Sigmoid colon (tissue), 7 donors: Measurements from ENCODE around the gene SLC4A3. TPM values are rescaled to one million over a fixed set of nuclear protein-coding genes. Genes with fewer than 3 reads are reported as not detected.

Experiments used
- DNase-seq: peaks from one replicate; pipeline ENCODE4 v3.0.0-alpha.2; 2019
- H3K27ac ChIP-seq, 4 donors: fragments of 200-600 bp; sonication (generic); one replicate each; pipeline ENCODE4 v1.5.1; 2016 to 2019; ENCODE audit warnings: mild to moderate bottlenecking in 1 of 4
- H3K27me3 ChIP-seq, 3 donors: fragments of 200-600 bp; sonication (generic); one replicate each; pipeline ENCODE4 v1.5.1; 2019; ENCODE audit warnings: mild to moderate bottlenecking in 1 of 3
- H3K36me3 ChIP-seq, 4 donors: fragments of 200-600 bp; sonication (generic); one replicate each; pipeline ENCODE4 v1.5.1; 2016 to 2019
- H3K4me1 ChIP-seq, 4 donors: fragments of 200-600 bp; sonication (generic); one replicate each; pipeline ENCODE4 v1.5.1; 2017 to 2019
- H3K4me3 ChIP-seq, 4 donors: fragments of 200-600 bp; sonication (generic); one replicate each; pipeline ENCODE4 v1.5.1; 2017 to 2019; ENCODE audit warnings: mild to moderate bottlenecking in 2 of 4, moderate library complexity in 1 of 4
- H3K9me3 ChIP-seq, 4 donors: fragments of 200-600 bp in 3 of 4; sonication (generic) in 3 of 4; one replicate each; pipeline versions ENCODE4 v1.5.1 to v1.6.1; 2013 to 2019
- EP300 ChIP-seq, 4 donors: sonication (generic); formaldehyde crosslinking; IDR thresholded peaks; one replicate each; pipeline ENCODE4 v1.6.1; 2017; ENCODE audit warnings: antibody characterized with exemption in 4 of 4
- POLR2A ChIP-seq, 2 donors: fragments of 450-650 bp; IDR thresholded peaks; one replicate each; pipeline ENCODE4 v1.6.1; 2016; ENCODE audit warnings: antibody characterized with exemption in 2 of 2, mild to moderate bottlenecking in 2 of 2, moderate library complexity in 2 of 2
- POLR2AphosphoS5 ChIP-seq, 4 donors: sonication (generic); formaldehyde crosslinking; IDR thresholded peaks; one replicate each; pipeline ENCODE4 v1.6.1; 2017; ENCODE audit warnings: antibody characterized with exemption in 4 of 4
- WGBS, 2 donors: extraction: QIAGEN DNeasy Blood & Tissue Kit; methylation state at CpG; one replicate each; pipeline ENCODE4 v1.1.7; 2013; 5-methylcytosine and 5-hydroxymethylcytosine counted together
- intact Hi-C: fragments of 100-400 bp; cut with DNase I; formaldehyde crosslinking; loops from one replicate; pipeline ENCODE4 v1.15.1; 2023
- polyA plus RNA-seq, 3 donors: library from polyadenylated mRNA; stranded (reverse); fragments of 200-250 nt; gene quantifications; one replicate each; pipeline ENCODE4 v1.2.3, GENCODE V29; 2013
- total RNA-seq, 4 donors: library from RNA; depleted of rRNA; stranded (reverse); fragments of >200 nt; gene quantifications; one replicate each; pipeline ENCODE4 v1.1.0, GENCODE V29; 2016
- TF ChIP-seq, protein P1 (sequence below), 4 experiments: fragments of 450-650 bp in 3 of 4; fragments of 200-600 bp in 1 of 4; IDR thresholded peaks; one replicate each; pipeline ENCODE4 v1.5.1; 2016 to 2019; ENCODE audit warnings: antibody characterized with exemption in 4 of 4, mild to moderate bottlenecking in 3 of 4, moderate library complexity in 2 of 4
- donor health status: healthy with polysubstance abuse.
- donor health status: Bipolar disorder and iron deficiency.
- donor health status: healthy.

The SLC4A3 gene
- total and polyA plus RNA-seq, 7 donors, result under 0.01 to 5.0 (median 1.0) TPM

DNA sequence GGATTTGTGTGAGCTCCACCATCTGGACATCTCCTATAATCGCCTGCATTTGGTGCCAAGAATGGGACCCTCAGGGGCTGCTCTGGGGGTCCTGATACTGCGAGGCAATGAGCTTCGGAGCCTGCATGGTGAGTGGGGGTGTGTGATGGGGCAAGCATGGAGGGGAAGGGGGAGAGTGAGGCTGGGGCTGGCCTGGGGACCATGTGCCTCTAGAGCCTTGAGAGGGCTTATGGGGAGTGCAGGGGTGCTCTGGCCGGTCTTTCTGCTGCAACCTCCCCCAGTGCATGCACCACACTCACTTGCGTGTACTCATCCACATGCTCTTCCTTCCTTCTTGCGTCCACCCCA lies 21.8 kb upstream of the SLC4A3 start:
- no peak overlapping the region for H3K4me3 ChIP-seq
- intact Hi-C loops, result no loop called here
- 91 to 97% methylated on average over 6 of the region's 6 CpGs for WGBS, 2 donors
- TF ChIP-seq EP300 (IDR thresholded peaks at IDR 0.05) (no peak), POLR2AphosphoS5 (IDR thresholded peaks at IDR 0.05) (no peak), POLR2A (IDR thresholded peaks at IDR 0.05) (no peak)
- TF ChIP-seq, protein P1, sequence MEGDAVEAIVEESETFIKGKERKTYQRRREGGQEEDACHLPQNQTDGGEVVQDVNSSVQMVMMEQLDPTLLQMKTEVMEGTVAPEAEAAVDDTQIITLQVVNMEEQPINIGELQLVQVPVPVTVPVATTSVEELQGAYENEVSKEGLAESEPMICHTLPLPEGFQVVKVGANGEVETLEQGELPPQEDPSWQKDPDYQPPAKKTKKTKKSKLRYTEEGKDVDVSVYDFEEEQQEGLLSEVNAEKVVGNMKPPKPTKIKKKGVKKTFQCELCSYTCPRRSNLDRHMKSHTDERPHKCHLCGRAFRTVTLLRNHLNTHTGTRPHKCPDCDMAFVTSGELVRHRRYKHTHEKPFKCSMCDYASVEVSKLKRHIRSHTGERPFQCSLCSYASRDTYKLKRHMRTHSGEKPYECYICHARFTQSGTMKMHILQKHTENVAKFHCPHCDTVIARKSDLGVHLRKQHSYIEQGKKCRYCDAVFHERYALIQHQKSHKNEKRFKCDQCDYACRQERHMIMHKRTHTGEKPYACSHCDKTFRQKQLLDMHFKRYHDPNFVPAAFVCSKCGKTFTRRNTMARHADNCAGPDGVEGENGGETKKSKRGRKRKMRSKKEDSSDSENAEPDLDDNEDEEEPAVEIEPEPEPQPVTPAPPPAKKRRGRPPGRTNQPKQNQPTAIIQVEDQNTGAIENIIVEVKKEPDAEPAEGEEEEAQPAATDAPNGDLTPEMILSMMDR (IDR thresholded peaks at IDR 0.05), result no peak
- H3K4me1 ChIP-seq, result no peaks in the 10 kb centered on the region
- peaks cover 0 to 95% (median 56%) of the 10 kb centered on the region in 4 donors for H3K36me3 ChIP-seq
- no peak for DNase-seq
- no peaks in the 10 kb centered on the region for H3K9me3 ChIP-seq
- H3K27me3 ChIP-seq, result no peaks in the 10 kb centered on the region
- H3K27ac ChIP-seq, result no peak overlapping the region

GRCh38 chr2:219607931-219608330 lies 19.5 kb upstream of the SLC4A3 start:
- 93 to 94% methylated on average over 15 of the region's 15 CpGs for whole genome bisulfite sequencing, 2 donors
- Histone ChIP-seq H3K4me3 (no peak overlapping the region), H3K36me3 (peaks cover 0 to 96% (median 50%) of the 10 kb centered on the region in 4 donors), H3K4me1 (no peaks in the 10 kb centered on the region), H3K27ac (no peak overlapping the region), H3K9me3 (no peaks in the 10 kb centered on the region), H3K27me3 (no peaks in the 10 kb centered on the region)
- TF ChIP-seq POLR2A (IDR thresholded peaks at IDR 0.05) (no peak), EP300 (IDR thresholded peaks at IDR 0.05) (no peak), POLR2AphosphoS5 (IDR thresholded peaks at IDR 0.05) (no peak)
- TF ChIP-seq, protein P1 (IDR thresholded peaks at IDR 0.05), result no peak
- intact Hi-C loops, result no loop called here
- DNase-seq, result no peak

DNA sequence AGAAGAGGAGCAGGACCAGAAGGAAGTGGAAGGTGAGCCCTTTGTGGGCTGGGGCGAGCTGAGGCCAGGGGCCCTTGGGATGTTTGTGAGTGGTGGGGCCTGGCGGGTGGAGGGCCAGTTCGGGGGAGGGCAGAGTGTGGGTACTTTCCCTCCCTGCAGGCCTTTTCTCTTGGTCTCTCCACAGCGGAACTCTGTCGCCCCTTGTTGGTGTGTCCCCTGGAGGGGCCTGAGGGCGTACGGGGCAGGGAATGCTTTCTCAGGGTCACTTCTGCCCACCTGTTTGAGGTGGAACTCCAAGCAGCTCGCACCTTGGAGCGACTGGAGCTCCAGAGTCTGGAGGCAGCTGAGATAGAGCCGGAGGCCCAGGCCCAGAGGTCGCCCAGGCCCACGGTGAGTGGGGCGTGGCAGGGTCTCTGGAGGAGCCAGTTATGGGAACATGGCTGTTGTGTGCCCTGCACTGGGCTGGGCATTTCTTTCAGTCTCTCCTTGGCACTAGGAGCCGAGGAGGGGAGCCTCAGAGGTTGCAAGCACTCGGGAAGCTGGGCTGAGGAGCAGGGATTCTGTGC lies 18.9 kb upstream of the SLC4A3 start:
- H3K9me3 ChIP-seq, result no peaks in the 10 kb centered on the region
- H3K36me3 ChIP-seq, result peaks cover 0 to 91% (median 48%) of the 10 kb centered on the region in 4 donors
- no peak overlapping the region for H3K4me3 ChIP-seq
- H3K27ac ChIP-seq, result no peak overlapping the region
- no peaks in the 10 kb centered on the region for H3K4me1 ChIP-seq
- TF ChIP-seq POLR2AphosphoS5 (IDR thresholded peaks at IDR 0.05) (no peak), POLR2A (IDR thresholded peaks at IDR 0.05) (no peak), EP300 (IDR thresholded peaks at IDR 0.05) (no peak)
- TF ChIP-seq, protein P1 (IDR thresholded peaks at IDR 0.05), result no peak
- WGBS, 2 donors, result 86 to 94% methylated on average over 15 of the region's 15 CpGs
- no peak for DNase-seq
- intact Hi-C loops, result no loop called here
- no peaks in the 10 kb centered on the region for H3K27me3 ChIP-seq

DNA sequence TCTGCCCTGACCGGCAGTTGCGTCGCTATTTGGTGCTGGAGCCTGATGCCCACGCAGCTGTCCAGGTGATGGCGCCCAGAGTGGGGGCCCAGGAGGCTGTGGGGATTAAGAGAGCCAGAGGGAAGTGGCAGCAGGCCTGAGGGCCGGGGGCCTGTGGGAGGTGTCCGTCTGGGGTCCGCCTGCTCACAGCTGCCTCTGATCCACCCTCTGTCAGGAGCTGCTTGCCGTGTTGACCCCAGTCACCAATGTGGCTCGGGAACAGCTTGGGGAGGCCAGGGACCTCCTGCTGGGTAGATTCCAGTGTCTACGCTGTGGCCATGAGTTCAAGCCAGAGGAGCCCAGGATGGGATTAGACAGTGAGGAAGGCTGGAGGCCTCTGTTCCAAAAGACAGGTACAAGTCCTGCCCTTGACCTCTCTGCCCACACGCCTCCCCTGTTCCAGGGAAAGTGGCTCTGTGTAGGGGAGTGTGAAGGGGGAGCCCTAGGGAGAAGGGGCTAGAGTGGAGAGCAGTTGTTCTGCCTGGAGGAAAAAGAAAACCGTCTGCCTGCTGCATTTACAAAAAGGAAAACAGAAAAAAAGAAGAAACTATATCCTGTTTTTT lies 18.2 kb upstream of the SLC4A3 start:
- no peak for TF ChIP-seq POLR2A (IDR thresholded peaks at IDR 0.05)
- TF ChIP-seq, protein P1 (IDR thresholded peaks at IDR 0.05), result no peak
- TF ChIP-seq POLR2AphosphoS5 (IDR thresholded peaks at IDR 0.05), result no peak
- no peak for TF ChIP-seq EP300 (IDR thresholded peaks at IDR 0.05)
- peak overlapping the region in 1 of 4 donors; percentile 60 for H3K27ac ChIP-seq
- intact Hi-C loops, result no loop called here
- H3K27me3 ChIP-seq, result no peaks in the 10 kb centered on the region
- no peak for DNase-seq
- H3K4me1 ChIP-seq, result no peaks in the 10 kb centered on the region
- H3K4me3 ChIP-seq, result no peak overlapping the region
- H3K9me3 ChIP-seq, result no peaks in the 10 kb centered on the region
- WGBS, 2 donors, result 90 to 94% methylated on average over 13 of the region's 13 CpGs
- H3K36me3 ChIP-seq, result peaks cover 0 to 91% (median 49%) of the 10 kb centered on the region in 4 donors
